ENCODE measurements around the gene HDAC8. TPM values are rescaled to one million over a fixed set of nuclear protein-coding genes. Genes with fewer than 3 reads are reported as not detected.

HDAC8 gene
- polyA plus RNA-seq, 1 experiment: 14.9 TPM

GRCh38 chrX:72477376-72477775 lies 95.3 kb downstream of the HDAC8 start:
- POLR2A ChIA-PET: no interaction called here
- TF ChIP-seq CTCF (IDR thresholded peaks at IDR 0.05; ENCODE audit: insufficient read depth, low read depth, low read length): no peak
- DNase-seq (ENCODE audit: low read depth): no peak
- CTCF ChIA-PET: no interaction called here
- H3K4me3 ChIP-seq (ENCODE audit: low read depth, low read length): no peak overlapping the region
- H3K27me3 ChIP-seq (ENCODE audit: control insufficient read depth, insufficient read depth, low read length): no peaks in the 10 kb centered on the region
- no peaks in the 10 kb centered on the region for H3K36me3 ChIP-seq (ENCODE audit: control insufficient read depth, insufficient read depth, low read length)

GRCh38 chrX:72475952-72476668 lies 96.5 kb downstream of the HDAC8 start:
- H3K36me3 ChIP-seq (ENCODE audit: control insufficient read depth, insufficient read depth, low read length): no peaks in the 10 kb centered on the region
- ChIA-PET CTCF (no interaction called here), POLR2A (no interaction called here)
- TF ChIP-seq CTCF (IDR thresholded peaks at IDR 0.05; ENCODE audit: insufficient read depth, low read depth, low read length): no peak
- no peaks in the 10 kb centered on the region for H3K27me3 ChIP-seq (ENCODE audit: control insufficient read depth, insufficient read depth, low read length)
- no peak overlapping the region for H3K4me3 ChIP-seq (ENCODE audit: low read depth, low read length)
- DNase-seq (ENCODE audit: low read depth): no peak

GRCh38 chrX:72475338-72475737 lies 97.3 kb downstream of the HDAC8 start:
- ChIA-PET CTCF (no interaction called here), POLR2A (no interaction called here)
- no peaks in the 10 kb centered on the region for H3K27me3 ChIP-seq (ENCODE audit: control insufficient read depth, insufficient read depth, low read length)
- H3K4me3 ChIP-seq (ENCODE audit: low read depth, low read length): no peak overlapping the region
- DNase-seq (ENCODE audit: low read depth): no peak
- TF ChIP-seq CTCF (IDR thresholded peaks at IDR 0.05; ENCODE audit: insufficient read depth, low read depth, low read length): no peak
- no peaks in the 10 kb centered on the region for H3K36me3 ChIP-seq (ENCODE audit: control insufficient read depth, insufficient read depth, low read length)

GRCh38 chrX:72470532-72471223 lies 102.0 kb downstream of the HDAC8 start:
- no peak for DNase-seq (ENCODE audit: low read depth)
- POLR2A ChIA-PET: no interaction called here
- CTCF ChIA-PET: no interaction called here
- H3K36me3 ChIP-seq (ENCODE audit: control insufficient read depth, insufficient read depth, low read length): no peaks in the 10 kb centered on the region
- H3K4me3 ChIP-seq (ENCODE audit: low read depth, low read length): no peak overlapping the region
- no peak for TF ChIP-seq CTCF (IDR thresholded peaks at IDR 0.05; ENCODE audit: insufficient read depth, low read depth, low read length)
- H3K27me3 ChIP-seq (ENCODE audit: control insufficient read depth, insufficient read depth, low read length): no peaks in the 10 kb centered on the region

- DNase-seq (ENCODE audit: low read depth): no peak
- CTCF ChIA-PET: no interaction called here
- POLR2A ChIA-PET: no interaction called here
- H3K4me3 ChIP-seq (ENCODE audit: low read depth, low read length): no peak overlapping the region
- TF ChIP-seq CTCF (IDR thresholded peaks at IDR 0.05; ENCODE audit: insufficient read depth, low read depth, low read length): no peak
- H3K27me3 ChIP-seq (ENCODE audit: control insufficient read depth, insufficient read depth, low read length): no peaks in the 10 kb centered on the region
- H3K36me3 ChIP-seq (ENCODE audit: control insufficient read depth, insufficient read depth, low read length): no peaks in the 10 kb centered on the region
Observed at GRCh38 chrX:72470117-72470516, 102.5 kb downstream of the HDAC8 start.
